H1 (cell line): Measurements from ENCODE around the gene PLEKHA1. TPM values are rescaled to one million over a fixed set of nuclear protein-coding genes. Genes with fewer than 3 reads are reported as not detected.

Source experiments
- RNF2 ChIP-seq: fragments of 200-900, 300-1000 bp; sonication (generic); IDR thresholded peaks from 2 replicates; pipeline ENCODE4 v1.7.1; 2016; ENCODE audit warnings: borderline replicate concordance, low read depth, mild to moderate bottlenecking, antibody characterized with exemption, low read length; ENCODE audit not compliant: poor library complexity, severe bottlenecking; ENCODE audit errors: missing control alignments
- USF2 ChIP-seq: IDR thresholded peaks from 2 replicates; pipeline ENCODE4 v1.6.1; 2011; ENCODE audit warnings: low read length, improper control_type of control experiment
- polyA plus RNA-seq, 7 experiments: library from polyadenylated mRNA; depleted of rRNA in 3 of 7; stranded (reverse) in 5 of 7; unstranded in 2 of 7; fragments of >200 nt in 5 of 7; fragments of 200-250 nt in 2 of 7; gene quantifications; 1 replicate in 5 of 7; 2 replicates in 1 of 7; 4 replicates in 1 of 7; pipeline versions ENCODE4 v1.2.1 to v1.2.3, GENCODE V29; 2011 to 2013; ENCODE audit warnings: missing spikeins in 2 of 7, mixed read lengths in 2 of 7
- total RNA-seq: library from RNA; stranded (reverse); fragmentation: NEBNext Ultra II Directional; extraction: Animal tissue kit (Norgen Biotek cat#: 25700); gene quantifications from 2 replicates; pipeline ENCODE4 v1.2.1, GENCODE V29; 2021

Gene PLEKHA1
- total and polyA plus RNA-seq, 2 of the 8 experiments (the other 6 are each of a cell fraction or from before 2014, with no cell fraction given) = 15.6 to 39.7 TPM

GRCh38 chr10:122475100-122475499, 100.6 kb downstream of the PLEKHA1 start (continued):
- TF ChIP-seq USF2 (no peak), RNF2 (no peak)
